Lower leg skin (tissue), 4 donors: Measurements from ENCODE around the gene ALG12. TPM values are rescaled to one million over a fixed set of nuclear protein-coding genes. Genes with fewer than 3 reads are reported as not detected.

Source experiments
- DNase-seq, 2 donors: peaks; one replicate each; pipeline ENCODE4 v3.0.0-alpha.2; 2019; ENCODE audit warnings: low spot score in 2 of 2
- H3K4me3 ChIP-seq: fragments of 200-600 bp; sonication (generic); 2 replicates; pipeline ENCODE4 v1.5.1; 2017; ENCODE audit warnings: mild to moderate bottlenecking, low read depth; ENCODE audit not compliant: poor library complexity, severe bottlenecking
- CTCF ChIP-seq, 3 donors: fragments of 450-650 bp; IDR thresholded peaks; one replicate each; pipeline ENCODE4 v1.5.1; 2016; ENCODE audit warnings: antibody characterized with exemption in 3 of 3, mild to moderate bottlenecking in 3 of 3, moderate library complexity in 2 of 3
- POLR2A ChIP-seq, 2 donors: fragments of 450-650 bp; IDR thresholded peaks; one replicate each; pipeline ENCODE4 v1.6.1; 2016 to 2017; ENCODE audit warnings: antibody characterized with exemption in 2 of 2, mild to moderate bottlenecking in 1 of 2, moderate library complexity in 1 of 2
- WGBS, 2 donors: methylation state at CpG; one replicate each; pipeline ENCODE4 v1.1.5; 2018; 5-methylcytosine and 5-hydroxymethylcytosine counted together
- intact Hi-C: fragments of 100-400 bp; cut with DNase I; formaldehyde crosslinking; loops from one replicate; pipeline ENCODE4 v1.15.0; 2023; ENCODE audit warnings: low total_unique reads
- total RNA-seq, 4 donors: library from RNA; depleted of rRNA; stranded (reverse); fragments of >200 nt; gene quantifications; one replicate each; pipeline ENCODE4 v1.1.0, GENCODE V29; 2016

Gene ALG12
- total RNA-seq, 4 donors from 2014 or later, result 7.5 to 25.6 (median 16.1) TPM

- WGBS, 2 donors, result 69 to 82% methylated on average over 13 to 22 of the region's 22 CpGs
- TF ChIP-seq CTCF (IDR thresholded peaks at IDR 0.05), result no peak
- no peak overlapping the region for H3K4me3 ChIP-seq
- intact Hi-C loops, result no loop called here
- peak in 1 of 2 donors; percentile 87 for DNase-seq
These were observed 47.1 kb upstream of the ALG12 start for GRCh38 chr22:49965091-49966040.

- 65 to 69% methylated on average over 18 to 19 of the region's 19 CpGs for WGBS, 2 donors
- no peak overlapping the region for H3K4me3 ChIP-seq
- intact Hi-C loops, result no loop called here
- DNase-seq, result peak; percentile 28 to 83
- TF ChIP-seq POLR2A (IDR thresholded peaks at IDR 0.05) (no peak), CTCF (IDR thresholded peaks at IDR 0.05) (no peak)
These were observed 46.2 kb upstream of the ALG12 start for GRCh38 chr22:49964136-49965090.

- peak overlapping the region; percentile 82 for H3K4me3 ChIP-seq
- peak; percentile 34 to 87 for DNase-seq
- TF ChIP-seq POLR2A (IDR thresholded peaks at IDR 0.05), result no peak
- TF ChIP-seq CTCF (IDR thresholded peaks at IDR 0.05), result no peak
- 43 to 59% methylated on average over 6 of the region's 6 CpGs for WGBS, 2 donors
- intact Hi-C loops, result no loop called here
These were observed 45.4 kb upstream of the ALG12 start for GRCh38 chr22:49963647-49964026.

GRCh38 chr22:49962751-49963646 is 44.8 kb upstream of the ALG12 start:
- no peak for TF ChIP-seq CTCF (IDR thresholded peaks at IDR 0.05)

More at GRCh38 chr22:49962751-49963646, 44.8 kb upstream of the ALG12 start:
- intact Hi-C loops, result no loop called here
- H3K4me3 ChIP-seq, result peak overlapping the region; percentile 82
- 53 to 61% methylated on average over 46 to 50 of the region's 63 CpGs for WGBS, 2 donors
- peak; percentile 29 to 91 for DNase-seq
